NCI-H345 treated with DMSO at 0.1 percent for 48 hours (cell line): ENCODE results near the gene SYT9.

Experiments used
- DNase-seq: peaks from one replicate; lab custom pipeline; 2025; ENCODE audit not compliant: unreplicated experiment; lab: John Stamatoyannopoulos, UW

SYT9 gene

GRCh38 chr11:7270233-7270865, 18.6 kb downstream of the SYT9 start:
- no peak for DNase-seq

GRCh38 chr11:7272373-7272772, 20.7 kb downstream of the SYT9 start:
- no peak for DNase-seq

- DNase-seq: no peak
Observed at GRCh38 chr11:7275133-7275532, 23.4 kb downstream of the SYT9 start.

GRCh38 chr11:7278314-7278917, 26.7 kb downstream of the SYT9 start:
- DNase-seq: no peak

GRCh38 chr11:7279676-7280075, 28.0 kb downstream of the SYT9 start:
- DNase-seq: no peak

GRCh38 chr11:7281079-7281478, 29.4 kb downstream of the SYT9 start:
- DNase-seq: no peak

- DNase-seq: no peak
Observed at GRCh38 chr11:7281809-7282208, 30.1 kb downstream of the SYT9 start.

GRCh38 chr11:7286178-7286577, 34.5 kb downstream of the SYT9 start:
- no peak for DNase-seq

- no peak for DNase-seq
Observed at GRCh38 chr11:7291100-7291829, 39.6 kb downstream of the SYT9 start.

- no peak for DNase-seq
Observed at GRCh38 chr11:7292922-7293321, 41.2 kb downstream of the SYT9 start.

- no peak for DNase-seq
Observed at GRCh38 chr11:7299393-7299792, 47.7 kb downstream of the SYT9 start.

GRCh38 chr11:7300281-7300680, 48.6 kb downstream of the SYT9 start:
- DNase-seq: no peak

- no peak for DNase-seq
Observed at GRCh38 chr11:7303146-7303545, 51.4 kb downstream of the SYT9 start.

- no peak for DNase-seq
Observed at GRCh38 chr11:7306900-7307299, 55.2 kb downstream of the SYT9 start.

GRCh38 chr11:7307836-7308235, 56.1 kb downstream of the SYT9 start:
- no peak for DNase-seq

GRCh38 chr11:7311903-7312302, 60.2 kb downstream of the SYT9 start:
- peak; percentile 75 for DNase-seq

GRCh38 chr11:7314811-7315604, 63.3 kb downstream of the SYT9 start:
- no peak for DNase-seq

- no peak for DNase-seq
Observed at GRCh38 chr11:7319501-7319900, 67.8 kb downstream of the SYT9 start.

- DNase-seq: no peak
Observed at GRCh38 chr11:7320306-7320705, 68.6 kb downstream of the SYT9 start.

GRCh38 chr11:7321473-7322450, 70.1 kb downstream of the SYT9 start:
- no peak for DNase-seq
